ENCODE data around the gene ZMYND10.

Gene ZMYND10

DNA sequence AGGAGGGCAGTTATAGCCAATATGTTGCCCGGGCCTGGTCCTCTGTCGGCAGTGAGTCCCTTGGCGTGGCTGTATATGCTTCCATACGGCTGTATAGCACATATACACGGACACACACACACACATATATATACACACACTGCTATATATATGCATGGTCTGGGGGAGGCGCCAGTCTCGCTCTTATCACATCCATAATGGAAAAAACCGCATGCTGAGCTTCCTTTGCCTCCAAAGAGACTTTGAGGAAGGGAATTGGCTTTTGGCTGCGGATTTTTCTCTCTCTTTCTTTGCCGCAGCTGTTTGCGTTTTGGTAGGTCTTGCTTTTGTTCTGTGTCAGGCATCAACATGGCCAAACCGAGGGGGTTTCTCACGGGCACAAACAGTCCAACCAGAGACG, 25.1 kb upstream of the ZMYND10 start:
- no peak for DNase-seq

DNA sequence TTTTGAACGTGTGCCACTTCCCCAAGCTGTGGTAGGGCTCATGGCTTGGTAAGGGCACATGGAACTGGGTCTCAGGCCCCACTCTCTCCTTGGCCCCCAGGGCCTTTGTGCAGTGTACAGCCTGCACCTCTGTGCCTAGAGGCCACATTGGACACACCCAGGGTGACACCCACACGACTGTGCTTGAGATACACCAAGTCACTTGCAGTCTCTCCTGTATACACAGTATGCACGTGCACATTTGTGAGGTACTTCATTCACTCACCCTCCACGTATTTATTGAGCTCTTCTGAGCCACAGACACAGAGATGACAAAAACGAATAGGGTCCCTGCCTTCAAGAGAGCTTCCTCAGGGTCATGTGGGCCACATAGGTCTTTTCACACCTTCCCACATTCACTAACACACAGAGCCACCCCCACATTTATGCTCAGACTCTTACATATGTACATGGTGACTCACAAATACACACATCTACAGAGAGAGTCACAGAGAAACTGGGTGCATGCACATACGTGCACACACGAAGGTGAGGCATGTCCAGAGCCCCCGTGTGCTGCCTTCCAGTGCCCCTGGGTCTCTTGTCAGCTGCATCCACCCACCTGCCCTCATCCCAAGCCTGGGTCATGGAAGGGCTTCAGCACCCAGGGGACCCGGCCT, 23.6 kb upstream of the ZMYND10 start:
- DNase-seq = no peak

DNA sequence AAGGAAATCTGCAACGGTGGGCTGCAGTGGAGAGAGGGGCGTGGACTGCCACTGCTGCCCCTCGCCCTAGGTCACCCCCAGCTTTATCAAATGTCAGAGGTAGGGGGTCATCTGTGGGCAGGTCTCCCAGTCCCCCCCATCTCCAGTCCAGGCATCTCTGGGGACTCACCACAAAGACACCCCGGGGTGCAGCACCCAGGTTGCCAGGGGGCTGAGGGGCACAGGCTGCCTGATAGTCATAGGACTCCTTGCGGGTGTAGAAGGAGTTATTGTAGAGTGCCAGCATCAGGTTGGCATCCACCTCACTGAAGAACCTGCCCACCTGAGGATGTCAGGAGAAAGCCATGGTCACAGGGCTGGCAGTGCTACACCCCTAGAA, 20.3 kb upstream of the ZMYND10 start:
- no peak for DNase-seq

DNA sequence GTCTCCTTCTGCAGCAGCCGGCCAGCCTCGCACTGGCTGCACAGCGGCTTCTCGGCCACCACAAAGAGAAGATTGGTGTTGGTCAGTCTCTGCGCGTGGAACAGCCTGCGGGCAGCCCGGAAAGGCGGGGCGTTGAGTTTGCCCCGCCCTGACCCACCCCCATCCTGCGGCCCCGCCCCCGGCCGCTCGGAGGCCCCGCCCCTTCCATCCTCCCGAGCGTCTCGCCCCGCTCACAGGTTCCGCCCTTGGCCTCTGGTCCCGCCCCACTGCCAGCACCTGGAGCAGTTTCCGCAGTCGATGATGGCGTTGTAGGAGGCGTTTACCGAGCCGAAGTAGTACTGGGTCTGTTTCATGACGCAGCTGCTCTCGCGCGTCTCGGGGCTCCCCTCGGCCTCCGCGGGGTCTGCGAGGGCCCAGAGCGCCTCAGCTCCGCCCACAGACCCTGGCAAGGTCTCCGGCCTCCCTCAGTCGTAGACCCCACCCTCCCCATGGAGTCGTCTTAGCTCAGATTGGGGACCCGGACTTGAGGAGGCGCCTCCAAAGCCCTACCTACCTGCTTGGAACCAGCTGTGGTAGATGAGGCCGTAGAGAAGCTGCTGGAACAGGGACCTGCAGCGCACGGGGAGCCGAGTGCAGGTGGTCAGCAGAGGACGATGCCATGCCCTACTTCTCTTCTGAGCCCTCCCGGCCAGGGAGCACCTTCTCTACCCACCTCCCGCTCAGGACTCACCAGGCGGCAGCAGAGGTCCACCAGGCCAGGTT, 19.7 kb upstream of the ZMYND10 start:
- peak; percentile 92 for DNase-seq

DNA sequence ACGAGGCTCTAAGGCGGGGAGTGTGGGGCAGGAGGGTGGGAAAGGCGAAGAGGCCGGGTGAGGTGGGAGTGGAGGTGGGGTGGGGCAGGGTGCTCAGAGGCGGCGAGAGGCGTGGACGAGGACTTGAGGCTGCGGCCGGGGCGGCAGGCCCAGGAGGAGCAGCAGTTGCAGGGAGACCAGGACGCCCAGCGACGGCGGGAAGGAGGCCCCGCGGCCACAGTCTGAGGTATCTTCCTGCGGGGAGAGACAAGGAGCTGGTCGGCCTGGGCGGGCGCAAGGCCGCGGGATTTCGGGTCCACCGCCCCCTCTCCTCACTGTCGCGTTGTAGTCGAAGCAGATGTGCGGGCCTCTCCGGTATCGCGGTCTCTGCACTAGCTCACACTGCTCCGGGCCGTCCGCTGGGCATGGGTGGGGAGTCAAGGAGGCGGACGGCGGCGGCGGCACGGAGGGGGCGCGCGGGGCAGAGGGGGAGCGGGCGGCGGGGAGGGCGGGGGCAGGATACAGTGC, 19.1 kb upstream of the ZMYND10 start:
- no peak for DNase-seq

DNA sequence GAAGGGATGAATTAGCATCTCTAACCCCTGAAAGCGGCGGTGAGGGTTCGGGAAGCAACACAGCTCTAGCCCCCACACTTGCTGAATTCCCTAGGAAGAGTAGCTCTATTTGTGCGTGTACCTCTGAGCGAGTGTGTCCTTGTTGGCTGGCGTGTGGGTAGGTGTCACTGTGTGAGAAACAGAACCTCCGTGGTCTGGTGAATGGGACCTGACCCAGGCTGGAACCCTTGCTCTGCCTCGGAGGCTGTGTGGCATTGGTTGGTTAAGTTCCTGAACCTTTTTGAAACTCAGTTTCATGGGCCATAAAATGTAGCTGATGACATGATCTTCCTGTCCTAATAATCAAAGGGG, 14.2 kb upstream of the ZMYND10 start:
- no peak for DNase-seq

DNA sequence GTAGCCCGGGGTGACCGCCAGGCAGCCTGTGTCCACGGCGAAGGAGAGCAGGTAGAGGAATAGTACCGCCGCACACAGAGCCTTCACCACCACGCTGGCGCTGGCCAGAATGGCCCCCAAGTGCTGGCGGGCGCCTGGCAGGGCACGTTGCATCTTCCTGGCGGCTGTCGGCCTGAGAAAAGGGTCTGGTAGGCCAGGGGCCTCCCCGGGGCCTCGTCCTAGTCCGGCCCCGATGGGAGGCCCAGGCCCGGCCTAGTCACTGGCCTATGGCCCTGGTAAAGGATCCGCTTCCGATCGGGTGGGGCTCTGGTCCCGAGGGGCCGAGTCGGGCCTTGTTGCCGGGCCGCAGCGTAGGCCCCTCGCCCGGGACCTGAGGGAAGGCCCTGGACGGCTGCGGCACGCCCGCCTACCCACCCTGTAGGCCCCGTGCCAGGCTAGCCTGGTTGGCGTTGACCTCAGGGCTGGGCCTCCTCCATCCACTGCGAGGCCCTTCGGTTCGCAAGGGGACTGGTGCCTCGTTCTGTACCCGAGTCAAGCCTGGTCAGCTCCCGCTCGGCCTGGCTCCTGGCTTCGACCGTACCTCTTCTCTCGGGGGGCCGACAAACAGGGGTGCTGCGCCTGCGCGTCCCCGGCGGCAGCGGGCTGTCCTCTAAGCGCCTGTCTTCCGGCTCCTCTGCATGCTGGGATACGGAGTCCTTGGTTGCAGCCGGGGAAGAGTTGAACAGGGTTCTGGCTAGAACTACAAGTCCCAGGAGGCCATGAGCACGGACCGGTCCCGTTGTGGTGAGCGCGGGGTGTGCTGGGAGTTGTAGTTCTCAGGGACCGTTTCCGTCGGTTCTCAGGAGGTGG, 13.6 kb upstream of the ZMYND10 start, which contains the start of gene TMEM115:
TMEM115 (minus strand) TSS at position 611 of the 849 bp plus-strand sequence; CDS start at position 153, 458 bp downstream.
- peak; percentile 90 for DNase-seq

DNA sequence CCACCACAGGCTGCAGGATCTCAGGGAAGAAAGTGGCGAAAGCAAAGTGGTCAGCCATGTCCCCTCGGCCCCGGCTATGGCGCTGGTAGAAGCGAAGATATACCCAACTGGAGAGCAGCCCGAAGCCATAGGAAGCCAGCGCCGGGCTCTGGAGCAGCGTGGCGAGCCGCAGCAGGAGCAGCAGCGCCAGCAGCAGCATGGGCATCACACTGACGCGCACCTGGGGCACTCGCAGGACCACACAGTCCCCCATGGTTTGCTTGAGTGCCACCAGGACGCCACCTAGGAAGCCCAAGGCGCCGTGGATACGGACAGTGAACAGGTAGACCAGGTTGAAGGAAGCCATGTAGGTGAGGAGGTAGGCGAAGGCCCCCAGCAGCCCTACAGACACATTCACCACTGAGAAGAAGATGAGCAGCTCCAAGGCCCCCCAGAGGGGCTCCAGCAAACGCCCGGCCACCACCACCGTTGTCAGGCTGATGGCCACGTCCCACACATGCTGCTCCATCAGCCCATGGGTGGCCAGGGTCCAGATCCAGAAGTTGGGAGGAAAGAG, 12.9 kb upstream of the ZMYND10 start:
- no peak for DNase-seq

DNA sequence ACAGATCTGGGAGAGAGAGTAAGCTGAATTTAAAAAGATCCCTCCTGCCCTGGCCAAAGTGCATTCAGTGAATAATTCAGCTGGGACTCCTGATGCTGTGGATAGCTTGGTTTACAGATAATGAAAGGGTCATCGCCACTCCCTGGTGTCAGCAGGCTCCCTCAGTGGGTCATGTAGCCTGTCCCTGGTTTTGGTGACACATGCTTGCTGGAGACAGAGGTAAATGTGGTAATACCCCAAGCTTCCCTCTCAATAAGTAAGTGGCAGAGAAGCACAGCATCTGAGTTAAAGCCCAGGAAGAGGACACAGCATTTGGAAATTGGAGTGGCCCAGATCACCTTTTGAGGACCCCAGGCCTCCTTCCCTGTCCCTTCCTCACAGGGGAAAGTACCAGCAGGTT, 11.9 kb upstream of the ZMYND10 start:
- no peak for DNase-seq

DNA sequence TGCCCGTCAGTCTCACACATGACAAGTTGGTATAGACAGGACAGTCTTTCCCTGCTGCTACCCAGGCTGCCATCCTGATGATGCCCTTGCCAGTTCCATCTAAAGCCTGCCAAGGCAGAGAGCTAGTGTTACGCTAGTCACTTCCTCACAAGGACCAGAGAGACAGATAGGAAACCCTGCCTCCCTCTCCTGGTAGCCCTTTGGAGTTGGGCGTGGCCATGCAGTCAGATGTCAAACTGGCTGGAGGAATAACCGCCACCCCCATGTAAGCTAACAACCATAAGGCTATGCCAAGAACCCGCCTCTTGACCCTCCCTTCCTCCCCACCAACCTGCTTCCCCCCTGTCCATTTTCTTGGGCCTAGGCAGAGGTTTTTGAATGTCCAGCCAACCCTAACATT, 11.0 kb upstream of the ZMYND10 start:
- no peak for DNase-seq

DNA sequence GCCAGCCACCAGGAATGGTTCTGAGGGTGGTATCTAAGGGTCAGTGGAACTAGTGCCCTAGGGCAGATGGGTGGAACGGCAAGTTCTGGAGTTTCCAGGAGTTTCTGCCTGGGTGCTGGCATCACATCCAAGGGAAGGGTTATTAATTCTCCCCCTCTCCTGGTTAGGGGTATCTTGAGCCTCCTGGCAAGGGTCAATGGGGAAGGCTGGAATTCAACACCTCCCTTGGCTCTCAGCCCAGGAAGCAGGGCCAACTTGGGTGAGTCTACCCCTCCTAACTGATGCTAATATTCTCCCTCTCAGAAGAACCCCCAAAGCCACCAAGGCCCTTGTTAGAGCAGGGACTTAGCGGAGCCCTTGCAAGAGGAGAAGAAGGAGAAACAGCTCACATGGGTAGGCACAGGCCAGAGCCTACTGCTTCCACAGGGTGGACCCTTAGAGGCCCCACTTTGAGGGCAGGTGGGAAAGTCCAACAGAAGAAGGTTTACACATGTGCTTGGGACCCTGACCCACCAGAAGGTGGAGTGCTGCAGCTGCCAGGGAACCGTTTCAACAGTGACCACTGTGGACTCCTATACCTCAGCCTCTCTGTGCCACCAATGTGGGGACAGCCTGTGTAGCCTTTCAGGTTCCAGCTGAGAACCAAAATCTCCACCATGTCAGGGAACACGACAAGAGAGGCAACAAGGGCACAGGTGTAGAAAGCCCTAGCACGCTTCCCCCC, 10.5 kb upstream of the ZMYND10 start:
- DNase-seq = no peak

DNA sequence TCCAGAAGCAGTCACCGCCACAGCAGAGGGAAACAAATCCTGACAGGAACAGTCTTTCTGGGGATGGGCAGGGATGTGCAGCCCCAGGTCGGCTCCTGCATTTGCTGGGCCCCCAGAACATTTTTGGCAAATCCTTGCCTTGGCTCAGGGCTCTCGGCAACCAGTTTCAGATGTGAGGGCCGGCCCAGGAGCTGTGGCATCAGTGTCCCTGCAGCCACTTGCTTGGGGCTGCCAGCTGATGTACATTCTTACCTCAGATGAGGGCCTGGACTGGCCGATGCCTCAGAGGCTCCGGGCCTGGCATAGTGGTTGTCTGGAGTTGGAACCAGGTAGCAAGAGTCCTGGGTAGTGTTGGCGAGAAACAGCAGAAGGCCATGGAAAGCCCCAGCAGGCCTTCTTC, 9.3 kb upstream of the ZMYND10 start:
- DNase-seq = no peak

DNA sequence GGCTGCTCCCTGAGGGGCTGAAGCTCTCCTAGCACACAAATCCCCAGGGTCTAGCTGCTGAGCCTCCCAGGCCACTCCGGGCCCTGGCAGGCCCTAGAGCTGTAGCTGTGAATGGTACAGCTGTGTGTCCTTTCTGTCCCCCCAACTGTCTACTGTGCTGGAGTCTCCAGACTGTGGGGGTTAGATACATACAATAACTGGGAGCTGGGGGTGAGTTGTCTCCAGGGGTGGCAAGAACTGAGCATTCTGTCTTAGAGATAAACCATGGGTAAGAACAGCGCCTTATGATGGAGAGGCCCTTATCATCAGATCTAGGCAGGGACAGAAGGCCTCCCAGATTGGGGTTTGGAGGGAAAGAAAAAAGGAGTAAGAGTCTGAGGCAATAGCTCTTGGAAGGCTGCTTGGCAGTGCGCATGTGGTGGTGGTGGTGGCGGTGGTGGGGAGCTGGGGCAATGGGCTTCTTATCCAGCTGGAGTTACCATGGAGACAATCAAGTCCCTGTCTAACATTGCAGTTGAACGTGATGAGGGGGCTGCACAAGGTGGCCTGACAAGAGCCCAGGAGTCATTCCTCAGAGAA, 8.7 kb upstream of the ZMYND10 start:
- DNase-seq = no peak

DNA sequence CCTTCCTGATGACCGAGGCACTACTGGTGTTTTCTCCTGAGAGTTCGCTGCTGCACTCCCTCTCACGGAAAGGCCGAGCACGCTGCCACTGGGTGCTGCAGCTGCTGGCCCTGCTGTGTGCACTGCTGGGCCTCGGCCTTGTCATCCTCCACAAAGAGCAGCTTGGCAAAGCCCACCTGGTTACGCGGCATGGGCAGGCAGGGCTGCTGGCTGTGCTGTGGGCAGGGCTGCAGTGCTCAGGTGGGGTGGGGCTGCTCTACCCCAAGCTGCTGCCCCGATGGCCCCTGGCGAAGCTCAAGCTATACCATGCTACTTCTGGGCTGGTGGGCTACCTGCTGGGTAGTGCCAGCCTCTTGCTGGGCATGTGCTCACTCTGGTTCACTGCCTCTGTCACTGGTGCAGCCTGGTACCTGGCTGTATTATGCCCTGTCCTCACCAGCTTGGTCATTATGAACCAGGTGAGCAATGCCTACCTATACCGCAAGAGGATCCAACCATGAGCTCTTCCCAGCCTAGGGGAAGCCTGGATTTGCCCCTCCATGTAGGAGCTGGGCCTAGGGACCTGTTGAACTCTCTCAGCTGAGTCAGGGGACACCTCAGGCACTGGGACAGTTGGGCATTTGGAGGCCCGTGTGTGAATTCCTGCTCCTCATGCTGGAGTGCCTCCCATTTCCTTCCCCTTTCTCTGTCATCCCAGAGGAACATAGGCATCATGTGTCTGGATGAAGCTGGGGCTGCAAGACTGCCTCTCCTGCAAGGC, 7.9 kb upstream of the ZMYND10 start:
- DNase-seq = no peak

DNA sequence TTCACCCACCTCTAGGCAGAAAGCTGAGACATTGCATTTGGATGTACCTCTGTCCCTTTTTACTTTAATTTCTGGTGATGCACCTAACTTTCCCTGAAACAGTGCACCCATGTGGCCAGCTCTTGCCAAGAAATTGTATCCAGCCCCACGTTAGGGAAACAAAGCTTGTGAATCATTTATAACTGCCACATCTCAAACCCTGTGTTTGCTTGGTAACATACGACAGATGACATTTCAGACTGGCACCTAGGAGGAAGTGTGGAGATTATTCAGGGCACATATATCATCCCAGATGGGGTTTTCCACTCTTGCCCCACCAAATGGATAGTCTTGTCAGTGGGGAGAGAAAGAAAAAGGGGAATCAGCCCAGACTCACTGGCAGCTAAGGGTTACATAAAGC, 7.2 kb upstream of the ZMYND10 start:
- DNase-seq = no peak

DNA sequence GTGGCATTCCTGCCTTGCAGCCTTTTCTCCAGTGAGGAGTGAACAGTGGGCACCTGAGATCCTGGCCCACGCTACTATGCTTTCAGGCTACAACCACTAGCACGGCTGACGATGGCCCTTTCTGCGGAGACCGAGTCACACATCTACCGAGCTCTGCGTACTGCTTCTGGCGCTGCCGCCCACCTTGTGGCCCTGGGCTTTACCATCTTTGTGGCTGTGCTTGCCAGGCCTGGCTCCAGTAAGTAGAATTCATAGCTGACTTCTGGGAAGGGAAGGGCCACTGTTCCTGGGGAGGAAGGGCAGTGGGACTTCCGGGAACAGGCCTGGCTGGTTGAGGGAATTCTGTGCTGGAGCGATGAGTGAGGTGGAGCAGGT, 5.8 kb upstream of the ZMYND10 start:
- no peak for DNase-seq

DNA sequence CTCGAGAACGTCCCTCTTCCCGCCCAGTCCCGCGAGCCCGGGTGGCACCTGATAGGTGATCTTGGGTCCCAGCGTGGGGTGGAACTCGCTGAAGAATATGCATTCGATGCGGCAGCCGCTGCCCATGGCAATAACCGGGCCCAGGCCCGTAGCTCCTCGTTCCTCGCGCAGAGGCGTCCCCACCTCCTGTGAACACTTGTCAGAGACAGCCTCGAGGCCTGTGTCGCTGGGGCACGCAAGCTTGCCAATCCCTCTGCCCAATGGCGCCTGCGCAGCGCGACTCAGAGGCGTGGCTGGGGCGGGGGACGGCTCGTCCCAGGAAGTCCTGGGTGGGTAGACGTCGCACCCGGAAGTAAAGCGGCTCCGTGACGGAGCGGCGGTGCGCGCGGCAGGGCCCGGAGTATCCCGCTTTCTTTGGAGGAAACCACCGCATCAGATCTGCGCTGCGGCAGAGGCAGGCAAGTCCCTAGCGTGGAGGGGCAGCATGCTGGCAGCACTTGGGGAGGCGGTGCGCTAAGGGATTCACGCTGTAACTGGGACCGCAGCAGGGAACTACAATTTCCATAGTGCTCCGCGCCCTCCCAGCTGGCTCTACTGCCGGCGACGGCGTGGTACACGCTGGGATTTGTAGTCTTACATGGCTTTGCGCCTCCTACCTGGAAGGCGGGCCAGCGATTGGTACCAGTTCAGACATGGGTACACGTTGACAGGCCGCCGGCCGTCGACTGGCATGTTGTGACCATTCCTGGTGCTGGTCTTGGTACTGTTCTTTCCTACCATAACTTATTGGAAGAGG, 5.2 kb upstream of the ZMYND10 start, which contains the start of the genes CYB561D2 and NPRL2:
CYB561D2 (plus strand) TSS at position 336 of the 796 bp plus-strand sequence. CDS start 572 bp downstream, outside the sequence.
NPRL2 (minus strand) TSS at position 249 of the 796 bp plus-strand sequence; CDS start at position 126, 123 bp downstream.
- DNase-seq = peak; percentile 100

DNA sequence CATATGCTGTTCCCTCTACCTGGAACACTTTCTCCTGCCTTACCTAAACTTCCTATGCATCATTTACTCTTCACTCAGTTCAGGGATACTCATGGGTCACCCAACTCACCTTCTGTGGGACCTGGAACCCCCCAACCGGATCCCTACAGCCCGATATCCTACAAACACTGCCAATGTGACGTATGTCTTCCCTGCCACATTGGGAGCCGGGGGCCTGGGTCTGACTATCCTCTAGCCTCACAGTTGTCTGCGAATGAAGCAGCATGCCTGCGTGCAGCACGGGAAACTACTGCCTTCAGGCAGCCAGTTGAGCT, 4.6 kb upstream of the ZMYND10 start:
- DNase-seq = no peak

DNA sequence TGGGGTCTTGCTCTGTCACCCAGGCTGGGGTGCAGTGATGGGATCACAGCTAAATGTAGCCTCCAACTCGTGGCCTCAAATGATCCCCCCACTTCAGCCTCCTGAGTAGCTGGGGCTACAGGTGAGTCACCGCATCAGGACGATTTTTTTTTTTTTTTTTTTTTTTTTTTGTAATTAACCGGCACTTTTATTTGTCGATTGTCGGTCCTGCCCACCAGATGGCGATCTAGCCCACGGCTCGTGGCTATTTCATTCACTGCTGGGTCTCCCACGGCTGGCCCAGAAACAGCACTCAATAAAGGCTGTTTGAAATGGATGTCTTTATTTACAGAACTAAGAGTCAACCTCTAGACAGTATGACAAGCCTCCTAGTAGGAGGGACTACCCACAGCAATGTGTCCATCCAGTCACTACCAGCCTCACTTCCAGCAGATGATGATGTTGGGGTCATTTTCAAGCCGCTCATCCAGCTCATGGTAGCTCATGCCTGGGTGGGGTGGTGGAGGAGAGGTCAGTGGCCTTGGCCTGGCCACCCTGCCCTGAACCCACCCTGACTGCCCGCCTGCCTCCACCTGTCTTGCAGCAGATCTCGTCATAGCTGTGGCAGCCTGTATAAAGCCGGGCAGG, 1.8 kb upstream of the ZMYND10 start:
- peak; percentile 73 for DNase-seq

DNA sequence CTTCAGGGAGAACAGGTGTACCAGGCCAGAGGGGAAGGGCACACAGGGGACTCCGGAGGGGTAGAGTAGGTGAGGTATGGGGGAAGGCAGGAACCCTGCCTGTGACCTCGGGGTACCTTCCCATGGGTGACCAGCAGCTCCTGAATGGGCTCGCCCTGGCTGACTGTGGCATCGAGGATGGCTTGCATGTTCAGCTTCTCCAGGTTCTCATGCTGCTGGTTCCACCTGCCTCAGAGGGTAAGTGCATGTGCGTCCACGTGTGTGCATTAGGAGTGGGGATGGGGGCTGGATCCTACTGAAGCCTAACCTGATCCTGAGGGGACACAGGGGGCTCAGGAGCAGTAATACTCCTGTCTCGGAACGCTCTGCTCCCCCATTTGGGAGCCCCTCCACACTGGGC, 524 bp downstream of the ZMYND10 start:
- no peak for DNase-seq
